Neuronal stem cell (in vitro differentiated cells): Measurements from ENCODE around the gene TAF11L6.
"Not testable (repeated sequence)": the region's sequence is repeated elsewhere in the genome, so short reads cannot be mapped to it uniquely, and the experiment has no call there.

Experiments
- DNase-seq: peaks from one replicate; pipeline ENCODE4 v3.0.0-alpha.2; 2013; ENCODE audit warnings: low spot score
- H2AFZ ChIP-seq: one replicate; pipeline ENCODE4 v1.6.1; 2013; ENCODE audit warnings: mild to moderate bottlenecking, low read length, inconsistent platforms
- H2AK5ac ChIP-seq: 2 replicates; pipeline ENCODE4 v1.6.1; 2013; ENCODE audit warnings: low read depth, mild to moderate bottlenecking, inconsistent platforms, low read length, moderate library complexity, mixed read lengths
- H2BK120ac ChIP-seq: 2 replicates; pipeline ENCODE4 v1.6.1; 2013; ENCODE audit warnings: low read depth, mild to moderate bottlenecking, inconsistent platforms, low read length, moderate library complexity, mixed read lengths
- H2BK12ac ChIP-seq: one replicate; pipeline ENCODE4 v1.6.1; 2013; ENCODE audit warnings: low read length, inconsistent platforms
- H2BK15ac ChIP-seq: 2 replicates; pipeline ENCODE4 v1.6.1; 2013; ENCODE audit warnings: mild to moderate bottlenecking, low read length, inconsistent platforms, mixed read lengths
- H2BK5ac ChIP-seq: one replicate; pipeline ENCODE4 v1.6.1; 2013; ENCODE audit warnings: inconsistent platforms, mild to moderate bottlenecking, low read length, moderate library complexity
- H3K14ac ChIP-seq: one replicate; pipeline ENCODE4 v1.6.1; 2013; ENCODE audit warnings: low read length, inconsistent platforms
- H3K18ac ChIP-seq: 2 replicates; pipeline ENCODE4 v1.6.1; 2013; ENCODE audit warnings: low read length, inconsistent platforms
- H3K23ac ChIP-seq: 2 replicates; pipeline ENCODE4 v1.6.1; 2013; ENCODE audit warnings: low read depth, mild to moderate bottlenecking, mixed read lengths, low read length, inconsistent platforms; ENCODE audit not compliant: poor library complexity
- H3K27ac ChIP-seq: replicated peaks from 3 replicates; pipeline ENCODE4 v1.5.1; 2013; ENCODE audit warnings: low read length, inconsistent platforms
- H3K27me3 ChIP-seq, 3 experiments: 2 replicates each; pipeline ENCODE4 v1.6.1; 2013; ENCODE audit warnings: low read length in 3 of 3, mild to moderate bottlenecking in 2 of 3, inconsistent platforms in 1 of 3, low read depth in 1 of 3, mixed read lengths in 1 of 3, moderate library complexity in 1 of 3; ENCODE audit not compliant: control insufficient read depth in 3 of 3, insufficient read depth in 3 of 3
- H3K36me3 ChIP-seq, 2 donors: replicated peaks in 1 of 2; 2 replicates each; pipeline ENCODE4 v1.6.1; 2013; ENCODE audit warnings: low read length in 2 of 2; ENCODE audit not compliant: control insufficient read depth in 2 of 2, insufficient read depth in 2 of 2
- H3K4ac ChIP-seq: 2 replicates; pipeline ENCODE4 v1.6.1; 2013; ENCODE audit warnings: inconsistent platforms, mild to moderate bottlenecking, low read length, moderate library complexity
- H3K4me1 ChIP-seq, 2 donors: 1 replicate in 1 of 2; 2 replicates in 1 of 2; pipeline ENCODE4 v1.6.1; 2013; ENCODE audit warnings: low read length in 2 of 2, low read depth in 1 of 2; ENCODE audit not compliant: control insufficient read depth in 2 of 2, insufficient read depth in 1 of 2
- H3K4me2 ChIP-seq: one replicate; pipeline ENCODE4 v1.6.1; 2013; ENCODE audit warnings: mild to moderate bottlenecking, low read length, inconsistent platforms; ENCODE audit not compliant: insufficient read depth, poor library complexity, severe bottlenecking
- H3K4me3 ChIP-seq, 2 donors: 2 replicates each; pipeline ENCODE4 v1.5.1; 2013; ENCODE audit warnings: low read length in 2 of 2, mild to moderate bottlenecking in 2 of 2, inconsistent platforms in 1 of 2, moderate library complexity in 1 of 2
- H3K79me1 ChIP-seq: one replicate; pipeline ENCODE4 v1.6.1; 2013; ENCODE audit warnings: low read depth, mild to moderate bottlenecking, inconsistent platforms, low read length, moderate library complexity
- H3K9ac ChIP-seq: one replicate; pipeline ENCODE4 v1.6.1; 2013; ENCODE audit warnings: mild to moderate bottlenecking, low read depth, low read length, inconsistent platforms; ENCODE audit not compliant: poor library complexity
- H3K9me3 ChIP-seq, 2 donors: replicated peaks in 1 of 2; 2 replicates each; pipeline versions ENCODE3 to v1.6.1; 2013; ENCODE audit warnings: low read length in 2 of 2, mild to moderate bottlenecking in 2 of 2, inconsistent platforms in 1 of 2, low read depth in 1 of 2, mixed read lengths in 1 of 2, moderate library complexity in 1 of 2; ENCODE audit not compliant: control insufficient read depth in 2 of 2, insufficient read depth in 1 of 2
- H4K8ac ChIP-seq: one replicate; pipeline ENCODE4 v1.6.1; 2013; ENCODE audit warnings: low read depth, mild to moderate bottlenecking, inconsistent platforms, low read length, moderate library complexity
- H4K91ac ChIP-seq: one replicate; pipeline ENCODE4 v1.6.1; 2013; ENCODE audit warnings: low read length, low read depth, mild to moderate bottlenecking, inconsistent platforms; ENCODE audit not compliant: poor library complexity
- WGBS, 2 donors: extraction: QIAGEN DNeasy Blood & Tissue Kit; methylation state at CpG; one replicate each; pipeline ENCODE4 v1.1.7; 2013; ENCODE audit warnings: missing lambda C conversion rate in 2 of 2, mixed read lengths in 1 of 2; ENCODE audit not compliant: insufficient read length in 2 of 2, insufficient replicate concordance in 1 of 2; ENCODE audit errors: extremely low coverage in 2 of 2; 5-methylcytosine and 5-hydroxymethylcytosine counted together

TAF11L6 gene

DNA sequence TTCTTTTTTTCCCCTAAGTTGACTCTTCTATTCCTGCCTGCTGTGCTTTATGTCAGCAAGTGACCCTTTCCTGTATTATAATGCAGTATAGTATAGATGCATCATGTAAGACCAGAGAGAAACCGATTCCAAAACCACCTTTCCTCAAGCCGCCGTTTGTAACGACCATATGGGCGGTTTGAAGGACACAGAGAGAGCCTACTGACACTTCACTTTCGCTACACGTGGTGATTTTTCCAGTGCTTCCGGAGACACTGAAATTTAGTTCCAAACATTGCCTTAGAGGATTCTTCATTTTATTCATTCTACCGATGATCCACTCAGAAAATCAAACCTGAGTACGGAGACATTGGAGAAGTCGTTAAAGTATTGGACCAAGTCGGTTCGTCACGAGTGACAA lies 9.0 kb upstream of the TAF11L6 start:
- not testable (repeated sequence) for H3K23ac ChIP-seq, H3K27me3 ChIP-seq, H3K79me1 ChIP-seq, H3K4me3 ChIP-seq, H3K4me1 ChIP-seq, DNase-seq, H3K18ac ChIP-seq, H2BK120ac ChIP-seq, H4K91ac ChIP-seq, H2BK5ac ChIP-seq, H3K4ac ChIP-seq, H3K14ac ChIP-seq, H3K9me3 ChIP-seq, H2BK12ac ChIP-seq, H2AFZ ChIP-seq, H3K9ac ChIP-seq, H2BK15ac ChIP-seq, H3K4me2 ChIP-seq, H4K8ac ChIP-seq, H2AK5ac ChIP-seq, H3K36me3 ChIP-seq, H3K27ac ChIP-seq
- WGBS, 2 donors = no CpG with 5 or more reads among the region's 14 CpGs

DNA sequence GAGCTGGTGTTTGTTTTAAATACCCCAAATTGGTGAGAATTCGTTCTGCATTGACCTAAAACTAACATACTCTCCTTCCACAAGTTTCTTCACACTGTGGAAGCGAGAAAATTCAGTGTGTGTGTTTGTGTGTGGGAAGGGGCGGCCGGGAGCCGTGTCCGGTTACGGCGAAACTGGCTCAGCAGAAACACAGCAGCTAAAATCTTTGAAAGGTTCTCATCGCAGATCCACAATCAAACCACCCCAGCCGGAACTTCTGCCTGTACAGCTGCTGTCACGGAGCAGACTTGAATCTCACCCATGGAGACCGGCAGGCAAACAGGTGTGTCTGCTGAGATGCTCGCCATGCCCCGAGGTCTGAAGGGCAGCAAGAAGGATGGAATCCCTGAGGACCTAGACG lies 7.0 kb upstream of the TAF11L6 start, which contains the start of gene TAF11L4:
Gene TAF11L4, plus strand, starts transcription at position 301 of the 400 bp plus-strand sequence.
- H3K4me1 ChIP-seq, H4K91ac ChIP-seq, H3K4ac ChIP-seq, H3K79me1 ChIP-seq, H3K23ac ChIP-seq, H3K4me2 ChIP-seq, H3K4me3 ChIP-seq, H3K9ac ChIP-seq, DNase-seq, H2AK5ac ChIP-seq, H2BK120ac ChIP-seq, H2AFZ ChIP-seq, H3K18ac ChIP-seq, H4K8ac ChIP-seq, H3K14ac ChIP-seq, H3K36me3 ChIP-seq, H3K27me3 ChIP-seq, H2BK5ac ChIP-seq, H2BK15ac ChIP-seq, H2BK12ac ChIP-seq, H3K9me3 ChIP-seq, H3K27ac ChIP-seq: not testable (repeated sequence)
- no CpG with 5 or more reads among the region's 15 CpGs for WGBS, 2 donors

DNA sequence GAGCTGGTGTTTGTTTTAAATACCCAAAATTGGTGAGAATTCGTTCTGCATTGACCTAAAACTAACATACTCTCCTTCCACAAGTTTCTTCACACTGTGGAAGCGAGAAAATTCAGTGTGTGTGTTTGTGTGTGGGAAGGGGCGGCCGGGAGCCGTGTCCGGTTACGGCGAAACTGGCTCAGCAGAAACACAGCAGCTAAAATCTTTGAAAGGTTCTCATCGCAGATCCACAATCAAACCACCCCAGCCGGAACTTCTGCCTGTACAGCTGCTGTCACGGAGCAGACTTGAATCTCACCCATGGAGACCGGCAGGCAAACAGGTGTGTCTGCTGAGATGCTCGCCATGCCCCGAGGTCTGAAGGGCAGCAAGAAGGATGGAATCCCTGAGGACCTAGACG lies 3.5 kb upstream of the TAF11L6 start, which contains the start of gene TAF11L5:
Gene TAF11L5, plus strand, starts transcription at position 301 of the 400 bp plus-strand sequence.
- H3K9me3 ChIP-seq, H3K14ac ChIP-seq, H4K91ac ChIP-seq, H3K18ac ChIP-seq, H2BK5ac ChIP-seq, H3K23ac ChIP-seq, H2BK15ac ChIP-seq, H3K9ac ChIP-seq, H2BK12ac ChIP-seq, H3K27ac ChIP-seq, H2AK5ac ChIP-seq, H2BK120ac ChIP-seq, H3K4me3 ChIP-seq, H4K8ac ChIP-seq, H3K79me1 ChIP-seq, H2AFZ ChIP-seq, H3K4me2 ChIP-seq, DNase-seq, H3K27me3 ChIP-seq, H3K4me1 ChIP-seq, H3K36me3 ChIP-seq, H3K4ac ChIP-seq: not testable (repeated sequence)
- no CpG with 5 or more reads among the region's 15 CpGs for WGBS, 2 donors

DNA sequence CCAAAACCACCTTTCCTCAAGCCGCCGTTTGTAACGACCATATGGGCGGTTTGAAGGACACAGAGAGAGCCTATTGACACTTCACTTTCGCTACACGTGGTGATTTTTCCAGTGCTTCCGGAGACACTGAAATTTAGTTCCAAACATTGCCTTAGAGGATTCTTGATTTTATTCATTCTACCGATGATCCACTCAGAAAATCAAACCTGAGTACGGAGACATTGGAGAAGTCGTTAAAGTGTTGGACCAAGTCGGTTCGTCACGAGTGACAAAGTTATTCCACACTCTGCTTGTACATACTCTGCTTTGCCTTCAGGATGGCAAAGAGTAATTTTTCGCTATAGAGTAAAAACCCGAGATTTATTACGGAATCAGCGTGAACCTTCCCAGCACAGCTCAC lies 2.0 kb upstream of the TAF11L6 start:
- H2AK5ac ChIP-seq, H4K8ac ChIP-seq, H3K36me3 ChIP-seq, H2BK15ac ChIP-seq, H3K27me3 ChIP-seq, H3K4ac ChIP-seq, H2BK120ac ChIP-seq, H3K9me3 ChIP-seq, H3K4me2 ChIP-seq, H2BK12ac ChIP-seq, H4K91ac ChIP-seq, H3K23ac ChIP-seq, H3K27ac ChIP-seq, H3K4me3 ChIP-seq, H3K9ac ChIP-seq, H3K14ac ChIP-seq, H3K79me1 ChIP-seq, H2AFZ ChIP-seq, H3K18ac ChIP-seq, H3K4me1 ChIP-seq, H2BK5ac ChIP-seq: not testable (repeated sequence)
- WGBS, 2 donors = no CpG with 5 or more reads among the region's 17 CpGs
- peak; percentile 17 for DNase-seq
